Peyer's patch (tissue), 4 donors: ENCODE measurements around the gene IRF8. TPM values are rescaled to one million over a fixed set of nuclear protein-coding genes. Genes with fewer than 3 reads are reported as not detected.

Source experiments
- DNase-seq, 3 donors: peaks; one replicate each; pipeline ENCODE4 v3.0.0-alpha.2; 2017 to 2019
- H3K27ac ChIP-seq, 4 donors: fragments of 200-600 bp; sonication (generic); one replicate each; pipeline ENCODE4 v1.5.1; 2016 to 2019
- H3K27me3 ChIP-seq, 2 donors: fragments of 200-600 bp; sonication (generic); one replicate each; pipeline ENCODE4 v1.5.1; 2019
- H3K36me3 ChIP-seq, 3 donors: fragments of 200-600 bp; sonication (generic); one replicate each; pipeline ENCODE4 v1.5.1; 2016 to 2019
- H3K4me1 ChIP-seq, 4 donors: fragments of 200-600 bp; sonication (generic); one replicate each; pipeline ENCODE4 v1.5.1; 2016 to 2019
- H3K4me3 ChIP-seq, 4 donors: fragments of 200-600 bp; sonication (generic); 1 replicate in 3 of 4; 2 replicates in 1 of 4; pipeline ENCODE4 v1.5.1; 2016 to 2019; ENCODE audit warnings: mild to moderate bottlenecking in 1 of 4
- H3K9me3 ChIP-seq, 4 donors: fragments of 200-600 bp; sonication (generic); one replicate each; pipeline ENCODE4 v1.5.1; 2016 to 2019; ENCODE audit warnings: mild to moderate bottlenecking in 1 of 4
- CTCF ChIP-seq, 6 experiments: fragments of 450-650 bp in 4 of 6; fragments of 200-600 bp in 2 of 6; sonication (generic) in 1 of 6; IDR thresholded peaks; one replicate each; pipeline ENCODE4 v1.5.1; 2017 to 2019; ENCODE audit warnings: antibody characterized with exemption in 6 of 6, mild to moderate bottlenecking in 3 of 6, moderate library complexity in 1 of 6
- POLR2A ChIP-seq, 2 donors: fragments of 450-650 bp; IDR thresholded peaks; one replicate each; pipeline ENCODE4 v1.5.1; 2017; ENCODE audit warnings: antibody characterized with exemption in 2 of 2, mild to moderate bottlenecking in 2 of 2, moderate library complexity in 2 of 2
- total RNA-seq, 4 donors: library from RNA; depleted of rRNA; stranded (reverse); fragments of >200 nt; gene quantifications; one replicate each; pipeline ENCODE4 v1.1.0, GENCODE V29; 2016

The IRF8 gene
- total RNA-seq, 4 donors from 2014 or later = 39.8 to 191 (median 93.2) TPM

- H3K9me3 ChIP-seq = no peaks in the 10 kb centered on the region
- peaks cover 0 to 12% (median 2%) of the 10 kb centered on the region in 4 donors for H3K4me1 ChIP-seq
- peak overlapping the region in 3 of 4 donors; percentile 26 to 91 (median 84) for H3K27ac ChIP-seq
- no peak overlapping the region for H3K4me3 ChIP-seq
- DNase-seq = peak in 2 of 3 donors; percentile 72 to 78
- no peak for TF ChIP-seq CTCF (IDR thresholded peaks at IDR 0.05)
- H3K27me3 ChIP-seq = no peaks in the 10 kb centered on the region
- no peaks in the 10 kb centered on the region for H3K36me3 ChIP-seq
Observed at GRCh38 chr16:85891776-85892166, 7.2 kb upstream of the IRF8 start.

DNA sequence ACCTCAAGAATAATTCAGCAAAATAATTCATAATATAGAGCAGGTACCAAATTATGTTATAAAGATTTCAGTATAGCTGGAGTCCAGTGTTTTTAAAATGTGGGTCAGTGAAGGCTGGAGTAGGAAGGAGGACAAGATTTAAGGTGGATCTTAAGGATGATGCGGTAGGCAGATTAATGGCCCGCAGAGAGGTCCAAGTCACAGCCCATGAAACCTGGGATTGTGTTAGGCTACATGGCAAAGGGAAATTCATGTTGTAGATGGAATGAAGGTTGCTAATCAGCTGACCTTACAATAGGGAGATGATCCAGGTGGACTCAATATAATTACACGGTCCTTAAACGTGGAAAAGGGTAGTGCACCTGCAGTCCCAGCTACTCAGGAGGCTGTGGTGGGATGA is 6.2 kb upstream of the IRF8 start:
- no peak overlapping the region for H3K27ac ChIP-seq
- no peaks in the 10 kb centered on the region for H3K36me3 ChIP-seq
- no peaks in the 10 kb centered on the region for H3K9me3 ChIP-seq
- no peak for DNase-seq
- H3K4me1 ChIP-seq = peaks cover 0 to 12% (median 2%) of the 10 kb centered on the region in 4 donors
- H3K4me3 ChIP-seq = no peak overlapping the region
- TF ChIP-seq POLR2A (IDR thresholded peaks at IDR 0.05) (no peak), CTCF (IDR thresholded peaks at IDR 0.05) (no peak)
- H3K27me3 ChIP-seq = no peaks in the 10 kb centered on the region

GRCh38 chr16:85894266-85894665 is 4.7 kb upstream of the IRF8 start:
- Histone ChIP-seq H3K27ac (no peak overlapping the region), H3K9me3 (no peaks in the 10 kb centered on the region), H3K4me3 (no peak overlapping the region), H3K4me1 (peaks cover 0 to 18% (median under 1%) of the 10 kb centered on the region in 4 donors), H3K36me3 (no peaks in the 10 kb centered on the region), H3K27me3 (no peaks in the 10 kb centered on the region)
- peak in 2 of 3 donors; percentile 71 to 72 for DNase-seq
- TF ChIP-seq POLR2A (IDR thresholded peaks at IDR 0.05) (no peak), CTCF (IDR thresholded peaks at IDR 0.05) (peak in 4 of 6 experiments; percentile 27 to 66 (median 56))

DNA sequence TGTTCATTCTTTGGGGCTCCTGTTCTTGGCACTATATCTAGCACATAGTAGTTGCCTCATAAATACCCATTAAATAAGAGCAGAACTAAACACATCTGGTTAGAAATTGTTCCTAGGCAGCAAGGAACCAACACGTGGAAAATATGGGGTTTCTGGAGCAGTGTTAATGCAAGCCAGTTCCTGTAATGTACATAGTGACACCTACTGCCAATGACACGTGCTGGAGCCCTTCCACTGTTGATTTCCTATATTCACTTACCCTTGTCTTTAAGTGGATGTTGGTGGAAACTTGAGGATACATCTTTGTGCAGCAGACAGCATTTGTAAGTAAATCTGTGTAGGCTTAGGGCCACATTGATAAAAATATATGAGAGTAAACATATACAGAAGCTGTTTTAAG is 1.6 kb upstream of the IRF8 start:
- no peak overlapping the region for H3K4me3 ChIP-seq
- H3K27me3 ChIP-seq = no peaks in the 10 kb centered on the region
- H3K4me1 ChIP-seq = peaks cover 0 to 20% (median 3%) of the 10 kb centered on the region in 4 donors
- peak in 1 of 3 donors; percentile 48 for DNase-seq
- TF ChIP-seq POLR2A (IDR thresholded peaks at IDR 0.05) (no peak), CTCF (IDR thresholded peaks at IDR 0.05) (no peak)
- no peak overlapping the region for H3K27ac ChIP-seq
- H3K36me3 ChIP-seq = no peaks in the 10 kb centered on the region
- H3K9me3 ChIP-seq = no peaks in the 10 kb centered on the region

DNA sequence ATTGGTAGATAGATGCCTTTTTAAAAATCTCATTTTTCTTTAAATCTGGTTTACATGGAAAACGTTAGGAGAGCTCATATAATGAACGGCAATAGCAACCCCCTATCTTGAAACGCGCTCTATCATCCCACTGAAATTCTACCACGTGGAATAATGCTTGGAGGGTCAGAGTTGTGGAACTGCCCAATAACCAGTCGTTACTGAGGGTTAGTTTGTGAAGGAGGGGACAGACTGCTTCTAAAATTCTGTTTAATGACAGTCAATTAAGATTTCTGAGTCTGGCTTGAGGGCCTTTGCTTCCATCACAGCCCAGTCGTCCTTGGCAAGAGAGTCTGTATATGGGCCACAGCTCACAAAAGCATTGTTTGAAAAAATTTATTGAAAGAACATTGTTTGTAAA is 482 bp downstream of the IRF8 start:
- TF ChIP-seq POLR2A (IDR thresholded peaks at IDR 0.05) (no peak), CTCF (IDR thresholded peaks at IDR 0.05) (no peak)
- Histone ChIP-seq H3K27ac (peak overlapping the region; percentile 70 to 91 (median 88)), H3K9me3 (no peaks in the 10 kb centered on the region), H3K4me3 (peak overlapping the region; percentile 64 to 72 (median 68)), H3K36me3 (peaks cover 0 to 15% (median 0%) of the 10 kb centered on the region in 3 donors), H3K27me3 (no peaks in the 10 kb centered on the region), H3K4me1 (peaks cover 0 to 21% (median 4%) of the 10 kb centered on the region in 4 donors)
- peak in 1 of 3 donors; percentile 41 for DNase-seq
